Hindlimb muscle (tissue), 1 donor: ENCODE data around the gene PAPSS1. TPM values are rescaled to one million over a fixed set of nuclear protein-coding genes. Genes with fewer than 3 reads are reported as not detected.

Experiments
- DNase-seq: peaks from one replicate; pipeline ENCODE4 v3.0.0-alpha.2; 2013
- polyA plus RNA-seq: library from polyadenylated mRNA; unstranded; fragments of 120-200 nt; gene quantifications from one replicate; pipeline ENCODE4 v1.2.1, GENCODE V29; 2013; ENCODE audit not compliant: insufficient read length

PAPSS1 gene
- polyA plus RNA-seq, 1 donor: 54.2 TPM

GRCh38 chr4:107625391-107625902, 94.6 kb downstream of the PAPSS1 start:
- DNase-seq: no peak

GRCh38 chr4:107624024-107624423, 96.0 kb downstream of the PAPSS1 start:
- no peak for DNase-seq

- DNase-seq: no peak
Measured at GRCh38 chr4:107622006-107622405, 98.0 kb downstream of the PAPSS1 start.

GRCh38 chr4:107619731-107620130, 100.3 kb downstream of the PAPSS1 start:
- no peak for DNase-seq

- peak; percentile 29 for DNase-seq
Measured at GRCh38 chr4:107619066-107619465, 101.0 kb downstream of the PAPSS1 start.

- no peak for DNase-seq
Measured at GRCh38 chr4:107618656-107619055, 101.4 kb downstream of the PAPSS1 start.

GRCh38 chr4:107616838-107617389, 103.1 kb downstream of the PAPSS1 start:
- DNase-seq: no peak

GRCh38 chr4:107615809-107616208, 104.2 kb downstream of the PAPSS1 start:
- DNase-seq: no peak

GRCh38 chr4:107603430-107603829, 116.6 kb downstream of the PAPSS1 start:
- DNase-seq: no peak

- no peak for DNase-seq
Measured at GRCh38 chr4:107600983-107601382, 119.1 kb downstream of the PAPSS1 start.

- DNase-seq: no peak
Measured at GRCh38 chr4:107600436-107600835, 119.6 kb downstream of the PAPSS1 start.

GRCh38 chr4:107599841-107600240, 120.2 kb downstream of the PAPSS1 start:
- DNase-seq: no peak

GRCh38 chr4:107593230-107593629, 126.8 kb downstream of the PAPSS1 start:
- DNase-seq: no peak

GRCh38 chr4:107592519-107592918, 127.5 kb downstream of the PAPSS1 start:
- no peak for DNase-seq

GRCh38 chr4:107589269-107589668, 130.8 kb downstream of the PAPSS1 start:
- DNase-seq: no peak

GRCh38 chr4:107586371-107586770, 133.7 kb downstream of the PAPSS1 start:
- DNase-seq: no peak

GRCh38 chr4:107579099-107579498, 140.9 kb downstream of the PAPSS1 start:
- DNase-seq: no peak

- DNase-seq: no peak
Measured at GRCh38 chr4:107578321-107578720, 141.7 kb downstream of the PAPSS1 start.

GRCh38 chr4:107577743-107578142, 142.3 kb downstream of the PAPSS1 start:
- DNase-seq: no peak

GRCh38 chr4:107575243-107575642, 144.8 kb downstream of the PAPSS1 start:
- no peak for DNase-seq

GRCh38 chr4:107572281-107572680, 147.8 kb downstream of the PAPSS1 start:
- no peak for DNase-seq

- no peak for DNase-seq
Measured at GRCh38 chr4:107570952-107571351, 149.1 kb downstream of the PAPSS1 start.

- DNase-seq: no peak
Measured at GRCh38 chr4:107564326-107564725, 155.7 kb downstream of the PAPSS1 start.
